Measurements from ENCODE around the gene ST6GALNAC3. TPM values are rescaled to one million over a fixed set of nuclear protein-coding genes. Genes with fewer than 3 reads are reported as not detected.

ST6GALNAC3 gene
- polyA plus RNA-seq, 1 donor (not counting 4 experiments of a cell fraction or from before 2014, with no cell fraction given), result 0.08 TPM

GRCh38 chr1:76473591-76473990 lies 399.0 kb downstream of the ST6GALNAC3 start:
- no peaks in the 10 kb centered on the region for H3K9me3 ChIP-seq (ENCODE audit: control insufficient read depth, low read depth, low read length)
- H3K4me1 ChIP-seq (ENCODE audit: control insufficient read depth, extremely low read depth, insufficient read depth, low read length), result no peaks in the 10 kb centered on the region
- H3K36me3 ChIP-seq (ENCODE audit: control insufficient read depth in 2 of 2, extremely low read depth in 1 of 2, insufficient read depth in 2 of 2, low read length in 2 of 2), result no peaks in the 10 kb centered on the region
- TF ChIP-seq EZH2 (IDR thresholded peaks at IDR 0.05; ENCODE audit: low read length) (no peak), CTCF (optimal IDR thresholded peaks at IDR 0.05 in 1 of 3, IDR thresholded peaks at IDR 0.05 in 1 of 3, conservative IDR thresholded peaks at IDR 0.05 in 1 of 3; ENCODE audit: extremely low read depth in 1 of 3, insufficient read depth in 2 of 3, low read length in 3 of 3) (no peak)
- H2AFZ ChIP-seq (ENCODE audit: control insufficient read depth, low read length), result no peak overlapping the region
- H3K27ac ChIP-seq (ENCODE audit: control insufficient read depth, insufficient read depth, low read length), result no peak overlapping the region
- no peak overlapping the region for H3K4me2 ChIP-seq (ENCODE audit: control insufficient read depth, extremely low read depth, insufficient read depth, low read depth, low read length)
- no peak overlapping the region for H3K4me3 ChIP-seq (ENCODE audit: control insufficient read depth in 2 of 3, extremely low read depth in 1 of 3, insufficient read depth in 2 of 3, low read depth in 1 of 3, low read length in 3 of 3)
- H3K79me2 ChIP-seq (ENCODE audit: control insufficient read depth, insufficient read depth, low read length), result no peaks in the 10 kb centered on the region
- FAIRE-seq (no peak), DNase-seq (ENCODE audit: low read depth, low spot score) (no peak)
- H3K27me3 ChIP-seq (ENCODE audit: control insufficient read depth, extremely low read depth, insufficient read depth, low read length), result no peaks in the 10 kb centered on the region
- dilution Hi-C loops (cut with MboI; ENCODE audit: extremely low pct_ligation_motif_present, low sequenced_read_pairs), result no loop called here
- H4K20me1 ChIP-seq (ENCODE audit: control insufficient read depth, extremely low read depth, insufficient read depth, low read length), result no peaks in the 10 kb centered on the region
- H3K9me1 ChIP-seq (ENCODE audit: control insufficient read depth, extremely low read depth, insufficient read depth, low read length), result no peaks in the 10 kb centered on the region
- H3K9ac ChIP-seq (ENCODE audit: control insufficient read depth, extremely low read depth, insufficient read depth, low read length), result no peak overlapping the region

GRCh38 chr1:76474922-76475321 lies 400.4 kb downstream of the ST6GALNAC3 start:
- Histone ChIP-seq H3K4me2 (ENCODE audit: control insufficient read depth, extremely low read depth, insufficient read depth, low read depth, low read length) (no peak overlapping the region), H4K20me1 (ENCODE audit: control insufficient read depth, extremely low read depth, insufficient read depth, low read length) (no peaks in the 10 kb centered on the region), H3K9me3 (ENCODE audit: control insufficient read depth, low read depth, low read length) (no peaks in the 10 kb centered on the region), H3K27me3 (ENCODE audit: control insufficient read depth, extremely low read depth, insufficient read depth, low read length) (no peaks in the 10 kb centered on the region), H3K9ac (ENCODE audit: control insufficient read depth, extremely low read depth, insufficient read depth, low read length) (no peak overlapping the region), H3K4me3 (ENCODE audit: control insufficient read depth in 2 of 3, extremely low read depth in 1 of 3, insufficient read depth in 2 of 3, low read depth in 1 of 3, low read length in 3 of 3) (no peak overlapping the region), H3K4me1 (ENCODE audit: control insufficient read depth, extremely low read depth, insufficient read depth, low read length) (no peaks in the 10 kb centered on the region), H3K9me1 (ENCODE audit: control insufficient read depth, extremely low read depth, insufficient read depth, low read length) (no peaks in the 10 kb centered on the region), H3K27ac (ENCODE audit: control insufficient read depth, insufficient read depth, low read length) (no peak overlapping the region), H3K79me2 (ENCODE audit: control insufficient read depth, insufficient read depth, low read length) (no peaks in the 10 kb centered on the region), H2AFZ (ENCODE audit: control insufficient read depth, low read length) (no peak overlapping the region), H3K36me3 (ENCODE audit: control insufficient read depth in 2 of 2, extremely low read depth in 1 of 2, insufficient read depth in 2 of 2, low read length in 2 of 2) (no peaks in the 10 kb centered on the region)
- FAIRE-seq (no peak), DNase-seq (ENCODE audit: low read depth, low spot score) (no peak)
- TF ChIP-seq EZH2 (IDR thresholded peaks at IDR 0.05; ENCODE audit: low read length) (no peak), CTCF (optimal IDR thresholded peaks at IDR 0.05 in 1 of 3, IDR thresholded peaks at IDR 0.05 in 1 of 3, conservative IDR thresholded peaks at IDR 0.05 in 1 of 3; ENCODE audit: extremely low read depth in 1 of 3, insufficient read depth in 2 of 3, low read length in 3 of 3) (no peak)
- dilution Hi-C loops (cut with MboI; ENCODE audit: extremely low pct_ligation_motif_present, low sequenced_read_pairs), result no loop called here

Data from keratinocyte (primary cell).